NCI-H524 treated with DMSO at 0.1 percent for 48 hours (cell line): ENCODE measurements around the gene MTURN.
"Not testable (repeated sequence)": the region's sequence is repeated elsewhere in the genome, so short reads cannot be mapped to it uniquely, and the experiment has no call there.

Experiments
- DNase-seq: peaks from one replicate; lab custom pipeline; 2025; lab: John Stamatoyannopoulos, UW

MTURN gene

DNA sequence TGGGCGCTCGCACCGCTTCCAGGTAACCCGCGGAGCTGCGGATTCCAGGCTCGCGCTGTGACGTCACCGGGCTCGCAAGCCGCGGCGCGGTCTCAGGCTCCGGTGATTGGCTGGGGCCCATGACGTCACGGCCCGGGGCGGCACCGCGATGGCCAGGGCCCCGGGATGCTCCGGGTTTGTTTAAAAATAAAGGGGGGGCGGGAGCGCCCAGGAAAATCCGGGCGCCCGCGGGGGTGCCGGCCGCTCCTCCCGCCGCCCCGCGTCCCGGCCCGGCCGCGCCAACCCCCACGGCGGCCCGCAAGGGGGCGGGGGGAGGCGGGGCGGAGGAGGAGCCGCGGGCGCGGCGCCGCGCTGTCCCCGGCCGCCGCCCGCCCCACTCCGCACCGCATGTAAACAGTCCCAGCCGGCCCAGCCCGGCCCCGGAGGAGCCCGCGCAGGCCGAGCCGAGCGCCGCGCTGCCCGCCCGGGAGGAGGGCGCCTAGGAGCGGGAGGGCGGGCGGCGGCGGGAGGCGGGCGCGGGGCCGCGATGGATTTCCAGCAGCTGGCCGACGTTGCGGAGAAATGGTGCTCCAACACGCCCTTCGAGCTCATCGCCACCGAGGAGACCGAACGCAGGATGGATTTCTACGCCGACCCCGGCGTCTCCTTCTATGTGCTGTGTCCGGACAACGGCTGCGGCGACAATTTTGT is at the start of gene MTURN:
MTURN (plus strand) TSS at position 376 of the 690 bp plus-strand sequence; CDS start at position 527, 151 bp downstream.
- DNase-seq = no peak

DNA sequence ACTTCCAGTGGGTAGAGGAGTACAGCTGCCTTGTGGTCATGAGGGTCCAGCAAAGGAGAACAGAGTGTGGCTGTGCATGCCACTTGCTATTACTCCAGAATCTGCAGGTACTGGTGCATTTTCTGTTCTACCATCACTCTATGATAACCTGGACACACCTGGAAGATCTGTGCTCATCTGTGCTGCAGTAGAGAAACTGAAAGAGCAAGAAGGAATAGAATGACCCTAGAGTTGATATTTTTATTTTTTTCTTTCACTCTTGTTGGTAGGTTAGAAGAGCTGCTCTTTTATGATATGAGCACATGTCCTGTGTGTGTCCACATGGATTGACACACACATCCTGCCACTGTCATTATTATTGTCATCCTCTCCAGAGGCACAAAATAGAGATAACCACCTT is 48.3 kb upstream of the MTURN start:
- DNase-seq = no peak

DNA sequence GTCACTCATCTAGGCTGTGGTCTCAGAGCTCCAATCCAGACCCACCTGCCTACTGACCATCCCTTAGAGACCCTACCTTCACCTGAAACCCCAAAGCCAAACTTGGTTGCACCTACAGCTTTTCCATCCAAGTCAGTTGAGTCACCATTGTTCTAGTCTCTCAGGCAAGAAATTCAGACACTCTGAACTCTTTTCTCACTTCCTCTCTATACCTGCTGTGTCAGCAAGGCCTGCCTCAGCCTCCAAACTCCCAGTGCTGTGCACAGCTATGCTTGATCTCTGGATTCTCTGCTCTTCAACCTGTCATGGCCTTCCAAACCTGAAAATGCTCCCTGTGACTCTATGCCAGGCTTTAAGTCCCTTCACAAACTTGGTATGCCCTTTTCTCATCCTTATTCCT is 47.4 kb upstream of the MTURN start:
- DNase-seq = no peak

GRCh38 chr7:30088362-30088761 is 46.4 kb upstream of the MTURN start:
- DNase-seq = no peak

DNA sequence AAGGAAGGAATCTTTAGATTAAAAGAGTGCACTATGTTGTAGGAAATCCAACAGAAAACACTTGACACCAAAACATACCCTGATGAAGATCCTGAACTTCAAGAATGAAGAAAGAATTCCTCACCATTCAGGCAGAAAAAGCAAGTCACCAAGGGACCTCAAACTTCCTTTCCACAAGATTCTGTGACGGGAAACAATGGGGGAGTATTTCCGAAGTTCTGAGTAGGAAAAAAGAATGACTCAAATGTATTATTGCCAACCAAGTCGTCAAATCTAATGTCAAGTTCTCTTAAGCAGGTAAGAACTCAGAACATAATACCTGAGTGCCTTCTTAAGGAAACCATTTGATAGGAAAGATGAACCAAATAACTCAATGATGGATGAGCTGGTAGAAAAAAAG is 44.7 kb upstream of the MTURN start:
- DNase-seq = no peak

- DNase-seq = no peak
Measured at GRCh38 chr7:30091491-30091912, 43.3 kb upstream of the MTURN start.

DNA sequence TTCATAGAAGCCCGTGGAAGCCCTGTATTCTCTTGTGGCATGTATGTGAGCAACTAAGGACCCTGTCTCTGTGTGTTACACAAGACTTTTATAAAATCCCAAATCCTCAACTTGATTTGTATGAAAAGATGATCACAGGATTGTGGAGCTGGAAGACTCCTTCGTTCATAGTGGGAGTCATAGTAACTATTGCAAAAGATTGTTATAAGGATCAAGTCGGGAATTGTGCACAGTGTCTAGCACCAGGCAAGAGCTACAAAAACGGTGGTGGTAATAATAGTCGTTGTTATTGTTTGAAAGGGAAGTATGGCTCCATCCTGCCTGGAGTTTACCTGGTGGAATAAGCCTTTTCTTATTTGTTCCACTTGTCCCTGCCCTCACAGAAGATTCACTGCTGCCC is 42.8 kb upstream of the MTURN start:
- DNase-seq = no peak

GRCh38 chr7:30093420-30093952 is 41.3 kb upstream of the MTURN start:
- DNase-seq = no peak

DNA sequence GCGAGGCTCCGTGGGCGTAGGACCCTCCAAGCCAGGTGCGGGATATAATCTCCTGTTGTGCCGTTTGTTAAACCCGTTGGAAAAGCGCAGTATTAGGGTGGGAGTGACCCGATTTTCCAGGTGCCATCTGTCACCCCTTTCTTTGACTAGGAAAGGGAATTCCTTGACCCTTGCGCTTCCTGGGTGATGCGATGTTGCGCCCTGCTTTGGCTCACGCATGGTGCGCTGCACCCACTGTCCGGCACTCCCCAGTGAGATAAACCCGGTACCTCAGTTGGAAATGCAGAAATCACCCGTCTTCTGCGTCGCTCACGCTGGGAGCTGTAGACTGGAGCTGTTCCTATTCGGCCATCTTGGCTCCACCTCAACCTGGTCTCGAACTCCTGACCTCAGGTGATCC is 36.2 kb upstream of the MTURN start:
- not testable (repeated sequence) for DNase-seq

DNA sequence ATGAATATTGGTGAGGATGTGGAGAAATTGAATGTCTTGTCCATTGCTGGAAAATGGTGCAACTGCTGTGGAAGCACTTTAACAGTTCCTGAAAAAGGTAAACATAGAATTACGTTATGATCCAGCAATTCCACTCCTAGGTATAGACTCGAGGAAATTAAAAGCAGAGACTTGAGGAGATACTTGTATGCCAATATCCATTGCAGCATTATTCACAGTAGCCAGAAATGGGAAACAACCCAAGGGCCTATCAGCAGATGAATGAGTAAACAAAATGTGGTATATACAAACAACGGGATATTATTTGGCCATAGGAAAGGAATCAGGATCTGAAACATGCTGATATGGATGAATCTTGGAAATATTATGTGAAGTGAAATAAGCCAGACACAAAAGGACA is 32.5 kb upstream of the MTURN start:
- DNase-seq = no peak

GRCh38 chr7:30104157-30104556 is 30.6 kb upstream of the MTURN start:
- no peak for DNase-seq

DNA sequence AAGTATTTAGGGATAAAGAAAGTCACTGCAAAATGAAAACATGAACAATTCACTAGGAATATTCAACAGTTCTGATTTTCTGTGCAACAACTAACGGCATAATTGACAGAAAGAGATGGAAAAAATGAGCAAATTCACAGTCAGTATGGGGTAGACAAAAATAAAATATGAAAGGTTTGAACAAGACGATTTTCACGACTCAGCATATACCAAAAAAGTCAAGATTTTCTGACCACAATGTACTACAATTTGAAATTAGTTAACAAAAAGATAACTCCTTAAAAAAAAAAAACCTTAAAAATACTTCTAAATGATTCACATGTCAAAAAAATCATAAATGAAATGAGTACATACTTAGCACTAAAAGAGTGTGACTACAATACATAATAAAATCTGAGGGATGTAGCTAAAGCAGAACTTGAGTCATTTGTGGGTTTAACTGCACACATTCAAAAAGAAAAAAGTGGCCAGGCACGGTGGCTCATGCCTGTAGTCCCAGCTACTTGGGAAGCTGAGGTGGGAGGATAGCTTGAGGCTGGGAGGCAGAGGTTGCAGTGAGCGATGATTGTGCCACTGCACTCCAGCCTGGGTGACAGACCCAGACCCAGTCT is 22.6 kb upstream of the MTURN start:
- no peak for DNase-seq

GRCh38 chr7:30113144-30113543 is 21.6 kb upstream of the MTURN start:
- no peak for DNase-seq

DNA sequence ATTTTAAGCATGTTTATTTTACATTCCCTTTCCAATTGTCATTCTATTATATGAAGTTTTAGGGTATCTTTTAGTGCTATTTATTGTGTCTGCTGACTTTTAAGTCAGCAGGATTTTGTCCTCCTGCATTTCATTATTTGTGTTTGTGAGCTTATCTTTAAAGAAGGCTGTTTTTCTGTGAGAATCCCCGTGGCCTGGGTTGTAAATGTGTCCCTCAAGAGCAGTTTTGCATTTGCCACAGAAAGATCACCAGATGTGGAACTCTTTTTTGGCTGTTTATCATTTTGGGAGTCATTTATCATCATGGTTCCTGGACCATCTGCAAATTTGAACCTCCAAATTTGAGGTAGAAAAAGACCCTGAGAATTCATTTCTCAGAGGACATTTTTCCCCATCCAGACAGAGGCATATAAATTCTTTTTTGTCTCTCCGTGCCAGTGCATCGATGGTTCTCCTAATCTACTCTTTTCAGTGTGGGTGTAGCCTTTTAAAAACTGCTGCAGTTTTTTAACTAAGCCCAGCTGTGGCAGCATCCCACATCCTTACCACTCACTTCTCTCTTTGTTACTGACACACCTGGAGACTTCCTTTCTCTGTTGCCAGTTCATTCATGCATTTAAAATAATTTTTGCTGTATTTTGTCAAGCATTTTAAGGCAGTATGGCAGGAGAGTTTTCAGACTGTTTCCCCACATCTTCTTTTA is 20.1 kb upstream of the MTURN start:
- no peak for DNase-seq

DNA sequence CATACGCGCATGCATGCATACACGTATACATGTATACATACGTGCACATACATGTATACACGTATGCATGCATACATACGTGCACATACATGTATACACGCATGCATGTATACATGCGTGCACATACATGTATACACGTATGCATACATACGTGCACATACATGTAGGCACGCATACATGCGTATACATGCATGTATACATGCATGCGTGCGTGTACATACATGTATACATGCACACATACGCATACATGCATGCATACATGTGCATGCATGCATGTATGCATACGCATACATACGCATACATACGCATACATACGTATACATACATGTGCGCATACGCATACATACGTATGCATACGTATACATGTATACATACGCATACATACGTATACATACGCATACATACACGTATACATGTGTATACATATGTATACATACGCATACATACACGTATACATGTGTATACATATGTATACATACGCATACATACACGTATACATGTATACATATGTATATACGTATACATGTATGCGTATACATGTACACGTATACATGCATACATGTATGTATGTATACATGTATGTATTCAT is 19.0 kb upstream of the MTURN start:
- no peak for DNase-seq

DNA sequence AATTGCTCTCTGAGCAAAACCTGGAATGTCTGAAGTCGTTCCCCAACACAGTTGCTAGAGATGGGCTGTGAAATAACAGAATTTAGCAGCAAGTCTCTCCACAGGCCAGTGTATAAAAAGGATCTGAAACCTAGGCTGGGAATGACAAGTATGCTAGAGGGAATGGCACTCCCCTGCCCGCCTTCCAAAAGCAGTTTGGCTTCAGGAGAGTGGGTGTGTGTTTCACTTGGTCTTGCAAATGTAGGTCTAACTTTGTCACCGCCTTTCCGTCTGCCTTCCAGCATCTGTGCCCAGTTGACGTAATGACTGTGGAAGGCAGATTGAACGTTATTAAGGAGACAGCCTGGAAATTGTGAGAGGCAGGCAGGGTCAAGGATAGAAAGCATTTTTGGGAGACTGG is 18.0 kb upstream of the MTURN start:
- no peak for DNase-seq

GRCh38 chr7:30117896-30118295 is 16.9 kb upstream of the MTURN start:
- no peak for DNase-seq

DNA sequence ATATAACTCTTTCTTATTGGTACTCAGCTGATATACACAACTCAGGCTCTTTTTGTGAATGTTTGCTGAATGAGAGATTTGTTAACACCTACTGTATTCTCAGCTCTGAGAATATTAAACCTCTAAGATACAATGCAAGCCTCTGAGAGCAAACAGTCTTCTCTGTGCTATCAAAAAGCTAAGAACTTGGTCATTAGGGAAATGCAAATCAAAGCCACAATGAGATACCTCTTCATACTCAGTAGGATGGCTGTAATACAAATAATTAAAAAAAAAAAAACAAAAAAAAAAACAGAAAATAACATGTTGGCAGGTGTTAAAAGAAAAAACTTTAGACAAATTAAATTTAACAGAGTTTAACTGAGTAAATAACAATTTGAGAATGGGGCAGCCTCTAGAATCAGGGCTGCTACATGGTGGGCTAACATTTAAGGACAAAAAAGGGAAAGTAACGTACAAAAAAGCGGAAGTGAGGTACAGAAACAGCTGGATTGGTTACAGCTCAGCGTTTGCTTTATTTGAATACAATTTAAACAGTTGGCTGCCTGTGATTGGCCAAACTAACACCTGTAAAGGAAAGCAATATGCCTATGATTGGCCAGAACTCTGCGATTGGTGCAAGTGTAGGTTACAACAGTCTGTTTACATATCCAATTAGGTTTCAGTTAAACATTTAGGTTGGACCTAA is 14.8 kb upstream of the MTURN start:
- DNase-seq = no peak

DNA sequence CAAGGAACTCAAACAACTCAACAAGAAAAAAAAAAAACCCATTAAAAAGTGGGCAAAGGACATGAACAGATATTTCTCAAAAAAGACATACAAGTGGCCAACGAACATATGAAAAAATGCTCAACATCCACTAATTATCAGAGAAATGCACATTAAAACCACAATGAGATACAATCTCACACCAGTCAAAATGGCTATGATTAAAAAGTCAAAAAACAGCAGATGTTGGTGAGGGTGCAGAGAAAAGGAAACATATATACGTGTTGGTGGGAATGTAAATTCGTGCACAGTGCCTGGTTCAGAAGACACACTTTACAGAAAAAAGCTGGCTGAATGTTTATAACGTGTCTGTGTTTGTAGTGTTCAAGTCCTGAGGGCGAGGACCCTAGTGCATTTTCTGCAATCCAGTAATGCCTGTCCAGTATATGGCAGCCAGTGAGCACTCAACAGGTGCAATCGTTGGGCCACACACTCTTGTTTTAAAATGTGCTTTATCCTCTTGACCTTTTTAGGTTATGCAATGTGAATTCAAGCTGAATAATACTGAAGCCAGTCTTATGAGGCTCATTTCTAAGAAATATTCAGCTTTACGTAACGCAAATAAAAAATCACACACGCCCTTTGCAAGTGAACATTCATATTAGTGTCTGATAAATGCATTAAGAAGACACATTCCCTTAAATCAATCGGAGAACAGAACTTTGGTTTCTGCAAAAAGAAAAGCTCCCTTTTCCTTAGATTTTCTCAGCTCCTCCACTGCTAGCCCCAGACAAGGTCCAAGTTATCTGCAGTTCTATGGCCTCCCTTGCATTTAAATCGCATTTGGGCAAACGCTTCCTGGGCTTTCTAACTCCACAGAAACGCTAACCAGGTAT is 813 bp upstream of the MTURN start:
- no peak for DNase-seq

- no peak for DNase-seq
Measured at GRCh38 chr7:30135301-30136116, 723 bp downstream of the MTURN start.
